Thyroid gland (tissue), 4 donors: ENCODE data around the gene SCAPER.

Source experiments
- CTCF ChIP-seq, 6 experiments: fragments of 200-600 bp in 3 of 6; fragments of 450-650 bp in 3 of 6; sonication (generic) in 3 of 6; IDR thresholded peaks; one replicate each; pipeline ENCODE4 v1.5.1; 2016 to 2019; ENCODE audit warnings: antibody characterized with exemption in 6 of 6, mild to moderate bottlenecking in 2 of 6, inconsistent platforms in 1 of 6, moderate library complexity in 1 of 6
- POLR2A ChIP-seq, 2 donors: fragments of 450-650 bp; IDR thresholded peaks; one replicate each; pipeline ENCODE4 v1.6.1; 2017; ENCODE audit warnings: antibody characterized with exemption in 2 of 2, mild to moderate bottlenecking in 2 of 2, moderate library complexity in 1 of 2

- TF ChIP-seq POLR2A (IDR thresholded peaks at IDR 0.05), result no peak
- TF ChIP-seq CTCF (IDR thresholded peaks at IDR 0.05), result no peak
Measured at GRCh38 chr15:76647612-76648011, 257.5 kb downstream of the SCAPER start.
